ENCODE results near the gene TMEM151B. TPM values are rescaled to one million over a fixed set of nuclear protein-coding genes. Genes with fewer than 3 reads are reported as not detected.
A peak's percentile ranks its signal among the peaks of the same experiment; 100 is the strongest.

Gene TMEM151B
- total and polyA plus RNA-seq, 7 donors: 0.16 to 1.1 (median 0.63) TPM; not detected in 2

GRCh38 chr6:44255105-44255808 is 15.0 kb upstream of the TMEM151B start:
- peak overlapping the region in 3 of 4 donors; percentile 3 to 94 (median 13) for H3K27ac ChIP-seq
- peaks cover 0 to 26% (median 19%) of the 10 kb centered on the region in 4 donors for H3K4me1 ChIP-seq
- no peak for TF ChIP-seq POLR2A (IDR thresholded peaks at IDR 0.05)
- no peak for TF ChIP-seq POLR2AphosphoS5 (IDR thresholded peaks at IDR 0.05)
- no peak for TF ChIP-seq EP300 (IDR thresholded peaks at IDR 0.05)
- no peak for TF ChIP-seq CTCF (IDR thresholded peaks at IDR 0.05)
- WGBS, 2 donors: 59 to 74% methylated on average over 16 of the region's 16 CpGs
- H3K36me3 ChIP-seq: peaks cover 46 to 64% (median 55%) of the 10 kb centered on the region in 4 donors
- no peaks in the 10 kb centered on the region for H3K27me3 ChIP-seq
- intact Hi-C loops (cut with DNase I): loop anchor here (5.0 kb wide), 1 partner anchor 158 kb away; no protein-coding TSS in a partner anchor
- no peaks in the 10 kb centered on the region for H3K9me3 ChIP-seq
- DNase-seq: no peak
- no peak overlapping the region for H3K4me3 ChIP-seq

GRCh38 chr6:44255871-44256774 is 14.1 kb upstream of the TMEM151B start:
- peaks cover 37 to 56% (median 47%) of the 10 kb centered on the region in 4 donors for H3K36me3 ChIP-seq
- 12 to 21% methylated on average over 15 of the region's 15 CpGs for WGBS, 2 donors
- no peak for DNase-seq

GRCh38 chr6:44256775-44257024 is 13.6 kb upstream of the TMEM151B start:
- H3K9me3 ChIP-seq: no peaks in the 10 kb centered on the region
- TF ChIP-seq EP300 (IDR thresholded peaks at IDR 0.05) (no peak), POLR2AphosphoS5 (IDR thresholded peaks at IDR 0.05) (no peak), CTCF (IDR thresholded peaks at IDR 0.05) (no peak), POLR2A (IDR thresholded peaks at IDR 0.05) (no peak)
- WGBS, 2 donors: 0 to 1% methylated on average over 12 of the region's 12 CpGs
- H3K4me3 ChIP-seq: peak overlapping the region; percentile 76 to 94 (median 90)
- H3K27me3 ChIP-seq: no peaks in the 10 kb centered on the region
- intact Hi-C loops (cut with DNase I): loop anchor here (1.0 to 5.0 kb wide), 2 partner anchors 84 to 159 kb away; no protein-coding TSS in a partner anchor
- peaks cover 0 to 26% (median 19%) of the 10 kb centered on the region in 4 donors for H3K4me1 ChIP-seq
- peaks cover 32 to 50% (median 42%) of the 10 kb centered on the region in 4 donors for H3K36me3 ChIP-seq
- no peak for DNase-seq
- H3K27ac ChIP-seq: peak overlapping the region; percentile 88 to 95 (median 92)

More at GRCh38 chr6:44255871-44256774, 14.1 kb upstream of the TMEM151B start:
- H3K4me1 ChIP-seq: peaks cover 0 to 26% (median 19%) of the 10 kb centered on the region in 4 donors
- H3K4me3 ChIP-seq: peak overlapping the region; percentile 76 to 94 (median 90)
- no peaks in the 10 kb centered on the region for H3K27me3 ChIP-seq
- peak overlapping the region; percentile 88 to 95 (median 92) for H3K27ac ChIP-seq
- intact Hi-C loops (cut with DNase I): loop anchor here (5.0 kb wide), 1 partner anchor 159 kb away; no protein-coding TSS in a partner anchor
- TF ChIP-seq EP300 (IDR thresholded peaks at IDR 0.05): no peak
- no peak for TF ChIP-seq CTCF (IDR thresholded peaks at IDR 0.05)
- TF ChIP-seq POLR2AphosphoS5 (IDR thresholded peaks at IDR 0.05): no peak
- TF ChIP-seq POLR2A (IDR thresholded peaks at IDR 0.05): no peak
- no peaks in the 10 kb centered on the region for H3K9me3 ChIP-seq

GRCh38 chr6:44257025-44257752 is 13.1 kb upstream of the TMEM151B start, which contains the start of gene SLC35B2:
SLC35B2 (minus strand) TSS chr6:44257528; CDS start chr6:44257410, 118 bp downstream.
- peak; percentile 84 for DNase-seq
- 0 to 1% methylated on average over 80 of the region's 80 CpGs for WGBS, 2 donors

More at GRCh38 chr6:44257025-44257752, 13.1 kb upstream of the TMEM151B start, which contains the start of gene SLC35B2:
- peaks cover 27 to 45% (median 37%) of the 10 kb centered on the region in 4 donors for H3K36me3 ChIP-seq
- H3K9me3 ChIP-seq: no peaks in the 10 kb centered on the region
- TF ChIP-seq POLR2AphosphoS5 (IDR thresholded peaks at IDR 0.05): peak; percentile 30 to 85 (median 54)
- peak in 2 of 4 experiments; percentile 4 to 76 for TF ChIP-seq CTCF (IDR thresholded peaks at IDR 0.05)
- TF ChIP-seq EP300 (IDR thresholded peaks at IDR 0.05): no peak
- TF ChIP-seq POLR2A (IDR thresholded peaks at IDR 0.05): peak in 1 of 2 donors; percentile 28
- peaks cover 0 to 26% (median 19%) of the 10 kb centered on the region in 4 donors for H3K4me1 ChIP-seq
- peak within 1 kb of the TSS; percentile 76 to 94 (median 90) for H3K4me3 ChIP-seq
- no peaks in the 10 kb centered on the region for H3K27me3 ChIP-seq
- intact Hi-C loops (cut with DNase I): loop anchor here (1.0 to 5.0 kb wide), 2 partner anchors 85 to 160 kb away; no protein-coding TSS in a partner anchor
- H3K27ac ChIP-seq: peak within 1 kb of the TSS; percentile 88 to 95 (median 92)

All from sigmoid colon (tissue), 7 donors.